ENCODE measurements around the gene MCM8.

Gene MCM8

GRCh38 chr20:5947276-5947675, 3.2 kb upstream of the MCM8 start:
- DNase-seq = peak; percentile 10

- DNase-seq = no peak
Measured at GRCh38 chr20:5949943-5950270, 545 bp upstream of the MCM8 start.

GRCh38 chr20:5967469-5967868, 17.0 kb downstream of the MCM8 start:
- no peak for DNase-seq

- DNase-seq = no peak
Measured at GRCh38 chr20:5968462-5968861, 18.0 kb downstream of the MCM8 start.

GRCh38 chr20:5969348-5969935, 19.0 kb downstream of the MCM8 start:
- no peak for DNase-seq

GRCh38 chr20:5969940-5970339, 19.5 kb downstream of the MCM8 start:
- DNase-seq = no peak

GRCh38 chr20:5970381-5970780, 19.9 kb downstream of the MCM8 start:
- no peak for DNase-seq

- no peak for DNase-seq
Measured at GRCh38 chr20:5971203-5971602, 20.8 kb downstream of the MCM8 start.

- DNase-seq = no peak
Measured at GRCh38 chr20:5973172-5973571, 22.7 kb downstream of the MCM8 start.

GRCh38 chr20:5973971-5974370, 23.5 kb downstream of the MCM8 start:
- DNase-seq = no peak

GRCh38 chr20:5974531-5974930, 24.1 kb downstream of the MCM8 start:
- no peak for DNase-seq

- DNase-seq = no peak
Measured at GRCh38 chr20:5975778-5976177, 25.3 kb downstream of the MCM8 start.

- DNase-seq = no peak
Measured at GRCh38 chr20:5977223-5977622, 26.8 kb downstream of the MCM8 start.

GRCh38 chr20:5977975-5978374, 27.5 kb downstream of the MCM8 start:
- no peak for DNase-seq

- DNase-seq = no peak
Measured at GRCh38 chr20:5979801-5980200, 29.3 kb downstream of the MCM8 start.

- no peak for DNase-seq
Measured at GRCh38 chr20:5980720-5981538, 30.5 kb downstream of the MCM8 start.

GRCh38 chr20:5987383-5987782, 36.9 kb downstream of the MCM8 start:
- DNase-seq = no peak

- no peak for DNase-seq
Measured at GRCh38 chr20:5989539-5989938, 39.1 kb downstream of the MCM8 start.

- no peak for DNase-seq
Measured at GRCh38 chr20:5990946-5991345, 40.5 kb downstream of the MCM8 start.

- DNase-seq = no peak
Measured at GRCh38 chr20:5991623-5992441, 41.4 kb downstream of the MCM8 start.

- peak; percentile 51 for DNase-seq
Measured at GRCh38 chr20:5996765-5997164, 46.3 kb downstream of the MCM8 start.

GRCh38 chr20:5999783-6000182, 49.3 kb downstream of the MCM8 start:
- no peak for DNase-seq

- no peak for DNase-seq
Measured at GRCh38 chr20:6000871-6001270, 50.4 kb downstream of the MCM8 start.

GRCh38 chr20:6006603-6006949, 56.1 kb downstream of the MCM8 start:
- DNase-seq = no peak
